ENCODE measurements around the gene ABCC1.
A peak's percentile ranks its signal among the peaks of the same experiment; 100 is the strongest.

ABCC1 gene

DNA sequence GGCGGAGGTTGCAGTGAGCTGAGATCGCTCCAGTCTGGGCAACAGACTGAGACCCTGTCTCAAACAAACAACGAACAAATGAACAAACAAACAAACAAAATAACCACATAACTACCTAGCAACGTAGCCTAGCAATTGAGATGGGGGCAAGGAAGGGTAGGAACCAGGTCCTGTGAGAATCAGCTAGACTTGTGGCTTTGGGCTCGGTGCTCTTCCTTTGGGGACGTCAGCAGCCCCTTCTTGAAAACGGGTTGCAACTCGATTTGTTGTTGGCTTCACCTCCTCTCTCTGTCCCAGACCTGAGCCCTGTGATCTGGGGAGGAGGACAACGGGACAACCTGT is 72.2 kb downstream of the ABCC1 start:
- no peak for DNase-seq

DNA sequence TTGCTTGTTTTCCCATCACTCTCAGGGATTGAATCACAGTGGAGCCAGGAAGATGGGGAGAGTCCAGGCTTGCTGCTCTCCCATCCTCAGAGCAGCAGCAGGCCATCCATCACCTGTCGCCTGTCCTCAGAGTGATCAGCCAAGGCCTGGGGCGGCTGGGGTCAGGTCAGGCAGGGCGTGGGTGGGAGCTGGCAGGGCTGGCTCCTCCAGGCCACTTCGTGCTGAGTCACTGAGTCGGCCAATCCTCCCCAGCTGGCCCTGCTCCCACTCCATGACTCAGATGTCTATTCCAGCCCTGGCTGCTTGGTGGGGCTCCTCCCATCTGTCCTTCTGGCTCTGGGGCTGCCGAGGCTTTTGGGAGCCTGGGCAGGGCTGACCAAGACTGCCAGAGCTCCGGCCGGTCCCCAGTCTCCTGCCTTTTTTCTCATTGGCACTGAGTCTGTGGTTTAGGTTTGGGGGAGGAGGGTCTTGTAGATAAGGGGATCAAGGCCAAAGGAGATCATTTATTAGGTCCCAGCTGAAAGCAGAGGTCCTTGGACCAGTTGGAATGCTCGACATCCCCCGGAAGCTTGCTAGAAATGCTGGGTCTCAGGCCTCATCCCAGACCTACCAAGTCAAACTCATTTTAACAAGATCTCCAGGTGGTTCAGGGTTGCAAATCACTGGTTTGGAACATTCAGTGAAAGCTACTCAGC is 72.7 kb downstream of the ABCC1 start:
- peak; percentile 96 for DNase-seq

DNA sequence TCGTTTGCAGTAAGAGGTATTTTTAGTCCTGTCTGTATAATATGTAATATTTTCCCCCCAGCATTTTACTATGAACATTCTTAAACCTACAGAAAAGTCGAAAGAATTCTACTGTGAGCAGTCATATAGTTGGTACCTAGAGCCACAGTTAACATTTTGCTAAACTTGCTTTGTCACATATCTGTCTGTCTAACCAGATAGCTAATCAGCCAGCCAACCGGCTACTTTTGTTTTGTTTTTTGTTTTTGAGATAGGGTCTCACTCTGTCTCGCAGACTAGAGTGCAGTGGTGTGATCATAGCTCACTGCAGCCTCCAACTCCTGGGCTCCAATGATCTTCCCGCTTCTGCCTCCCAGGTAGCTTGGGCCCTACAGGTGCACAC is 73.3 kb downstream of the ABCC1 start:
- DNase-seq, result no peak

DNA sequence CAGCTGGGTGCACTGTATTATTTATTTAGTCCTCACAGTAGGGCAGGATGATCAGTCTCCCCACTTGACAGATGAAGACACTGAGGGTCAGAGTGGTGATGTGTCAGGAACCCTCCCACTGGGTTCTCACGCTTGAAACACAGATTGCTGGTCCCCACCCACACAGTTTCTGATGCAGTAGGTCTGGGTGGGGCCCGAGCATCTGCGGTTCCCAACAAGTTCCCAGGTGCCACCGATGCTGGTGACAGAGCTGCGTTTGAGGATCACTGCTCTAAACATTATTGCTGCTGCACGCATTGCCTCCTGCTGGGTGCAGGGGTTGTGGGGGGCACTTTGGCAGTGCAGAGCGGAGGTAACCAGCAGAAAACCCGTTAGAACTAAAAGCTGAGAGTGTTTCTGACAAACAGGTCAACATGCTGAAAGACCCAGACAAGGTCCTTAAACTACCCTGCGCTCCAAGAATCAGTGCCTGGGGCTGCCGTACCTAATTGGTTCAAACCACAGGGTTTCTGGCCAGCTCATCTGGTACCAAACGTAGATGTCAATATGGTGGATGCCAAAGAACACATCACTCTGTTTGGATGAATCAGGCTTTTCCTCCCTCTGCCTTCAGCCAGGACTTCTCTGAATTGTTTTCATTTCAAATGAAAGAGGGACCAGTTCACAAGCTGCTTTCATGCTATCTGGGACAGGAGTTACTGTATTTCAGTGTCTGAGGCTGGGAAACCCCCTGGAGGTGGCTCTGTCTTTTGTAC is 76.0 kb downstream of the ABCC1 start:
- peak; percentile 60 for DNase-seq

DNA sequence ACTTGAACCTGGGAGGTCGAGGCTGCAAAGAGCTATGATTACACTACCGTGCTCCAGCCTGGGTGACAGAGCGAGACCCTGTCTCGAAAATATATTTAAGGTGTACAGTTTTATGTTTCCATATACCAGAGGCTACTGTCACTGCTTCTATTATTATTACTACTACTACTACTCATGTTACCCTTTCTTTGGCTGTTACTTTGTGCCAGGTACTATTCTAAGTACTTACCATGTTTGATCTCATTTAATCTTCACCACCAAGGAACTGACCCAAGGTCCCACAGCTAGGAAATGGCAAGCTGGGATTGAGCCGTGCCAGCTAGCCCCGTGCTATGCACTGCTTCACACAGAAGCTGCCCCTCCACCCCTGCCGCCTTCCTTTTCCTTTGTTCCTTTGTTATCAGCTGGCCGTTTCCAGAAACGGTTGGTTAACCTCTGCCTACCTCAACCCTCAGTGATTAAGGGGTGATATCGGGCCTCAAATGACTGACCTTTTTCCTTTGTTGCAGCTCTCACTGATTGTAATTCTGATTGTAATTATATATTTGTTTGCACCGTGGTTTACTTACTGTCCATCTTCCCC is 78.4 kb downstream of the ABCC1 start:
- DNase-seq, result no peak

DNA sequence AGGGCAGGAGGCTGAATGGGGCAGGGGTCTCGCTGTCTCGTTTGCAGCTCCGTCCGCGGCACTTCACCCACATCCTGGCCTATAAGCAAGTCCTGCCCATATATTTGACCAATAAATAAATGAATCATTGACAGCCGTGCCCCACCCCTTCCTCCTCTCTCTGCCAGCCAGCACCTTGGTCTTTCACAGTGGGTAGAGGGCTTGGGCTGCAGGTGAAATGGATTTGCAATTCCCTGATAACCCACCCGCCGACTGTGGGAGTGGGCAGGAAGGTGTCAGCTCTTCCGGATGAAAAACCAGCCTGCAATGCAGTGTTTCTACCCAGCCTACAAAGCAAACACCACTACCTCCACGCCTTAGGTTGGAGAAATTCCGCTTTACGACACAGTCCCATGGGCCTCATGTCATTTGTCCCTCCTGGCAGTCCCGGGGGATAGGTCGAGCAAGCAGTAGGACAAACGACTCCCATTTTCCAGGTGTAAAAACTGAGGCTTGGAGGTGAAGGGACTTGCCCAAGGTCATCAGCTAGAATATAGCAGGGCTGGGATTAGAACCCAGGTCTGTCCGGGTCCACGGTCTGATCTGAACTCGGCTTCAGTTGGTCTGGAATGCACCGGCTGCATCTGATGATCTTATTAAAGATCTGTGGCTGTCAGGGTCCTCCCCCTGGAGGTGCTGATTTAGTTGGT is 79.0 kb downstream of the ABCC1 start:
- no peak for DNase-seq

DNA sequence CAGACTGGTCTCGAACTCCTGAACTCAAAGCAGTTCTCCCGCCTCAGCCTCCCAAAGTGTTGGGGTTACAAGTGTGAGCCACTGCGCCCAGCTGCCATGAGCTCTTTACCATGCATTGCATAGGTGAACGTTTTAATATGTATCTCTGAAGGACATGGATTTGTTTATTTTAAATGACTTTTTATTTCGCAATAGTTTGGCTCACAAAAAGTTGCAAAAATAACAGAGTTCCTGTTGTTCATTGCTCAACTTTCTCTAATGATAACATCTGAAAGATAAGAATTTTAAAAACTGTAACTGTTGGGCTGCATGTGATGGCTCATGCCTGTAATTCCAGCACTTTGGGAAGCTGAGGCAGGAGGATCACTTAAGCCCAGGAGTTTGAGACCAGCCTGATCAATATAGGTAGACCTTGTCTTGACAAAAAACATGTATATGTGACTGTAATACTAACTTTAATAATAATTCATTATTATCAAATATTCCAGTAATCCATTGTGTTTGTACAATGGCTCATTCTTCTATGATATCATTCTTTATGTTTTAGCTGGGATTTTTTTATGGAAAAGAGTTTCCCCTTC is 80.1 kb downstream of the ABCC1 start:
- DNase-seq, result peak; percentile 27

DNA sequence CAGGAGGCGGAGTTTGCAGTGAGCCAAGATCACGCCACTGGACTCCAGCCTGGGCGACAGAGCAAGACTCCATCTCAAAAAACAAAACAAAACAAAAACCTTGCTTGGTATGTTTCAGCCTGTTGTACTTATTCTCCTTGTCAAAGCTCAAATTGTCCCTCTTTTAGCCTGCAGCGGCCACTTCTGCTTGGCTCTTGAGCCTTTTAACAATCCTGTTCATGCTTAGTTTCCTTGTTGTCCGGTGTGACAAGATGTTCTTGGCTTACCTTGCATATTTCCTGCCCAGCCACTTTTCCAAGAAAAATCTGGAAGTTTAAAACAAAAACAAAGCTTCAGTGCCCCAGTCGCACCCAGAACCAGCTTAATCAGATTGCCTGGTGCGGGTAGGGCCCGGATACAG is 81.0 kb downstream of the ABCC1 start:
- no peak for DNase-seq

DNA sequence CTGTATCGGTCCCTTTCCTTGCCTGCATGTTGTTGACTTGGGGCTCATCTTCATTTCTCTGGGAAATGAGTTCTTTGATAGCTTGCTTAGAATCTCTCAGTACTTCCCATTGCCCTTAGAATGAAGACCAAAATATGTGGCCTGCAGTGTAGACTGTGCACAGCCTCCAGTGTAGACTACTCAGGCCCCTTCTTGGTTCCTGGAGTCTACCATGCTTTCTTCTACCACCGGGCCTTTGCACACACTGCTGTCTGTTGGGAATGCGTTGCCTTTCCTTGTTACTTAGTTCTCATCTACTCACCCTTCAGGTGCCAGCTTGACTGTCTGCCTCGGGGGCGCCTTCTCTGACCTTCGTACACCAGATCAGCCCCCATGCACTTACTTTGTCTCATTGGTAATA is 82.0 kb downstream of the ABCC1 start:
- no peak for DNase-seq

DNA sequence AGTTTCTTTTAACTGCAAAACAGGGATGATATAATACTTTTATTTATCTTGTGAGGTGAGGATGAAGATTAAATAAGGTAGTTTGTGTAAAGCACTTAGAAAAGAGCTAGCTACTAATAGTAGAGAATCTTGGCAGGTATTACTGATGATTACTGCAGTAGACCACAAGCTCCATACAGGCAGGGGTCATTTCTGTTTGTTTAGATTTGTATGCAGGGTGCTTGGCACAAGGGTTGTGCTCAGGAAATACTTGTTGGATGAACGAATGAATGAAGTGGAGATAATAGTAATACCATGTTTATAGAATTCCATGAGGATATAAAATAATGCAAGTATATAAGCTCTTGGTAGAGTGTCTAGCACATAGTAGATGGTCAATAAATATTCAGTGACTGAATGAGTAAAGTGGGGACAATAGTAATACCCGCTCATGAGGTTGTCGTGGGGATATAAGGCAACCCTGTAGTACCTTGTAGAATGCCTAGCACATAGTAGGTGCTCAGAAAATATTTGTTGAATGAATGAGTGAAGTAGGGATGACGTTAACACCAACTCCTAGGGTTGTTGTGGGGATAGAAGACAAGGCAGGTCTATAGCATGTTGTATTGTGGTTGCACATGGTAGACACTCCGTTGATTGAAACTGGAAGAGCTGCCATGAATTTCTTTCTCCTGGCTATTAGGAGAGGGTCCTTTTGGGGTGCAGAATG is 83.0 kb downstream of the ABCC1 start:
- DNase-seq, result no peak

DNA sequence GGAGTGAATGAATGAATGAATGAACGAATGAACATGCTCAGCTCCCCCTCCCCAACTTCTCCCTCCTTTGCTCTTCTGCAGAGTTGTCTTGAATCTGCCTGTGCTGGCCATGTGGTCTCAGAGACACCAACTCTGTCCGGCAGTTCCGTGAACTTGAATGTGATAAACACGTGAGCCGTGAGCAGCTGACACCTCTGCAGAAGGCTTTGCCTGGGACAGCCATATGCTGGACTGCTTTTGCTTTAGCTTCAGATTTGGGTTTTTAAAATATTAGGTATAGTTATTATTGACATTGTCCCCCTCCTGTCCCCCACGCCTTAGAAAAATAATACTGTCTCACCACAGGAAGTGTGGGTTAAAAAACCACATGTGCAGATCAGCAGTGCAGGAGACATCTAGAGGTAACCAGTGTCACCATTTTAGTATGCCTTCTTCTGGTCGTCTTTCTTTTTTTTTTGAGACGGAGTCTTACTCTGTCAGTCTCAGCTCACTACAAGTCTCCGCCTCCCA is 83.8 kb downstream of the ABCC1 start:
- DNase-seq, result no peak

DNA sequence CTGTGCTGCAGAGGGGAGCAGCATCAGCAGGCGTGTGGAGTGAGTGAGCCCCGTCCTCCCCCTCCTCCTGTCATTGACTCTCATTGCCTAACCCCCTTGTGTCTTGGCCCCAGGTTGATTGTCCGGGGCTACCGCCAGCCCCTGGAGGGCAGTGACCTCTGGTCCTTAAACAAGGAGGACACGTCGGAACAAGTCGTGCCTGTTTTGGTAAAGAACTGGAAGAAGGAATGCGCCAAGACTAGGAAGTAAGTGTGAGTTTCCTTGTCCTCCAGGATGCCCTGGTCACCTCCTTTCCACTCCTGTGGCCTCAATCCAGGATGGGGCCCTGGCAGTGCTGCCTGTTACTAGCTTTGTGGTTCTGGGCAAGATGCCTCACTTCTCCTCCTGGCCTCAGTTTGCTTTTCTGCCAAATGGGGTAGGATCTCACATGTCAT is 87.0 kb downstream of the ABCC1 start:
- no peak for DNase-seq

DNA sequence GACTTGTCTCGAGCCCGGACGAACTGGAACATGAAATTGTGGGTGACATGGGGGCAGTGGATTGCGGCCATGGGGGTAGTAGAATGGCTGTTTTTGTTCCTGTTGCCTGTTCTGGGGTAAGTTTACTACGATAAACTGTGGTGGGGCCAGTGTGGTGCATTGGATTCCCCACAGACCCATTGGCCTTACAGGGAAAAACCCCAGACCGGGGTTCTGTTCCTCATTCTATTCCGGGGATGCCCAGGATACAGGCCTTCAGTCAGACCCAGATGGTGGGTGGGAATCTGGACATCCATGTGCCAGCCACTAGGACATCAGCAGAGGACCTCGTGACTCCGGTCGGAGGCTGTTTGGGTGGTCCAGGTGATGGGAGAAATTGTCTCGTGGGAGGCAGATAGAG is 88.1 kb downstream of the ABCC1 start:
- no peak for DNase-seq

DNA sequence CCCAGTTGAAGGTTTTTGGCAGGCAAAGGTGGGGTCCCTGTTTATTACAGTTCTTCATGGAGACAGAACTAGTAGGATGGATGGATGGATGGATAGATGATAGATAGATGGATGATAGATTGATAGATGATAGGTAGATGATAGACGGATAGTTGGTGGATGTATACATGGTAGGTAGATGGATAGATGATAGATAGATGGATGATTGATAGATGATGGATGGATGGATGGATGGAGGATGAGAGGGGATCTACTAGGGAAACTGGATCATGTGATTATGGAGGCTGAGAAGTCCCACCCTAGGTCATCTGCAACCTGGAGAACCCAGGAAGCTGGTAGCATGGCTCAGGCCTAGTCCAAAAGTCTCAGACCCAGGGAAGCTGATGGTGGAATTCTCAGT is 88.6 kb downstream of the ABCC1 start:
- DNase-seq, result no peak

DNA sequence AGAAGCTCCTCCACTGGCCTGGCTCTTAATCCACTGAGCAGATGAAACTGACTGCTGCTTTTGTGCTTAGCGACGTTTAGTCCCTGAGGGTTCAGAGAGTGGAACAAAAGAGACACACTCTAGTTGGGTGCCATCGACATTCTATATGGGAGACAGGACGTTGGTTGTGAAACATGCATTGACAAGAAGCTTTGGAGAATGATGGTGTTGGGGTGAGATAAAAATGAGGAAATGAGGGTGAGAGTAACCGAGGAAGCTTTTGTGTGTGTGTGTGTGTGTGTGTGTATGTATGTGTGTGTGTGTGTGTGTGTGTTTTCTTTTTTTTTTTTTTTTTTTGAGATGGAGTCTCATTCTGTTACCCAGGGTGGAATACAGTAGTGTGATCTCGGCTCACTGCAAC is 89.5 kb downstream of the ABCC1 start:
- DNase-seq, result no peak

DNA sequence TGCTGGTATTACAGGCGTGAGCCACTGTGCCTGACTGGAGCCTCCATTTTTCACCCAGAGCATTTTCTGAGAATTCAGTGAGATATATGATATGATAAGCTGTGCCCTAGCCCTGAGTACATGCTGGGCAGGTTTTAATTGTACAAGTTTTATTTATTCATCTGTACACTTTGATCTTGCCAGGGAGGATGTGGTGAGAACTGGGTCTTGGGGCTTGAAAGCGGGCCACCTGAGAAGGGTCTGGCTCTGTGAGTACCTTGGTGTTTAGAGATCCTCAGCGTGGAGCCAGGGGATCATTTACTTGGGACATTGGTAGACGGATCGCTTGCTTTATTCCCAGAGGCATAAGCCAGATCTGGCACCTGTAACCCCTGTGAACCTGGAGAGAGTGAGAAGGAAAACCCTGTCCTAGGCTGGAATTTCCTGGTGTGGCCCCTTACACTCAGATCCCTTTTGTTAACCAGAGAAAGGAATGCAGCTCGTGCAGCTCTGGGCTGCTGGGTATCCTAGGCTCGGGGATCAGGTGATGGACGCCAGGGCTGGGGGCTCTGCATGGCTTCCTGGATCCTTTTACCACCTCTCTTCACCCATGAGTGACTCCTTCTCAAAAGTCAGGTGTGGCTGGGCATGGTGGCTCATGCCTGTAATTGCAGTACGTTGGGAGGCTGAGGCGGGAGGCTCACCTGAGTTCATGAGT is 91.9 kb downstream of the ABCC1 start:
- no peak for DNase-seq

DNA sequence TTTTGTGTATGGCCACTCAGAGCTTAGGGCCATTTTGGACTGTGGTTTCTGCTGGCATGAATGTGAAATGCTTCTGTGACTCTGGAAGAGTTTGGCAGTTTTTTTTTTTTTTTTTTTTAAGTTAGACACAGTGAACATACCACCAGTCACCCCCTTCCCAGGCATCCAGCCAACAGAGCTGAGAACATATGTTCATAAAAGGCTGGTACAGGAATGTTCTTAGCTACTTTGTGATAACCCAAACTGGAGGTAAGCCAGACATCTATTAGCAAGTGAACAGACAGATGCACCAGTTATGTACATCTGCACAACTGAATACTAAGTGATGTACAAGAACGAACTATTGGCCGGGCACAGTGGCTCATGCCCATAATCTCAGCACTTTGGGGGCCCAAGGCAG is 92.7 kb downstream of the ABCC1 start:
- DNase-seq, result peak; percentile 10

DNA sequence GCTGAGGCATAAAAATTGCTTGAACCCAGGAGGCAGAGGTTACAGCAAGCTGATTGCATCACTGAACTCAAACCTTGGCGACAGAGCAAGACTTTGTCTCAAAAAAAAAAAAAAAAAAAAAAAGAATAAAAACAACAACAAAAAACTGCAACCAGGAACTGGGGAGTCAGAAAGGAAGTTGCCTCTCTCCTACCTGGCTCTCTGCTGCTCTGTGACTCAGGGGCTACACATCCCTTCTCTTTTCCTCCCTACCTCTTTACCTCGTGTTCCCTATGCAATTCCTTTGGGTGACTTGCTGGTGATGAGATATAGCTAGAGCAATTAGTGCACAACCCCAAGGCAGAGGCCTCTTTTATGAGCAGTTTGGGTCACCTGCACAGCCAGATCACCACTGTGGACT is 95.9 kb downstream of the ABCC1 start:
- DNase-seq, result no peak

DNA sequence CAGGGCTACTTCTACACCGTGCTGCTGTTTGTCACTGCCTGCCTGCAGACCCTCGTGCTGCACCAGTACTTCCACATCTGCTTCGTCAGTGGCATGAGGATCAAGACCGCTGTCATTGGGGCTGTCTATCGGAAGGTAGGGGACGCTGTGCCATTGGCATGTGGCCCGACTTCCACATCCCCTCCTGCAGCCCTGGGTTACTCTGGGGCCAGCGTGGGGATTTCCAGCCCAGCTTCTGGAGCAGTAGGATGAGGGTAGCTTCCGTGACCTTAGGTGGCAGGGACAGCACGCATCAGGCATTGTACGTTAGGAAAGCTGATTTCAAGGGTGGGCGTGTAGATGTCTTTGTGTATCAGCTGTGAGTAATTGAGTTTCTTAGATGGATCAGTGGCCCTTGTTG is 96.5 kb downstream of the ABCC1 start:
- no peak for DNase-seq

DNA sequence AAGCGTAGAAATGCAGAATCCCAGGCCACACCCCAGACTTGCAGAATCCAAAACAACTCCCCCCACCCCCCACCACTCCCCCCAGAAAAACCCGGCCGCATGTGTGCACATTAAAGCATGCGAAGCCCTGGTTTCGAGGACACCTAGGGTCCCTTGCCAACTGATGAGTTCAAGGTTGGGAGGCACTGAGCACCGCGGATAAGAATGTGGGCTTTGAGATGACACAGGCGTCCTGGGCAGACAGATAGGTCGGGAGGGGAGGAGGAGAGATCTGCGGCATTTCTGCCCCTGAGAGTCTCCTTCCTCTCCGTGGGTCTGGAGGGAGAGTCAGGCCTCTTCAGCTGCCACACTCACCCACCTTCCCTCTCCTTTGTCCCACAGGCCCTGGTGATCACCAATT is 98.3 kb downstream of the ABCC1 start:
- no peak for DNase-seq

DNA sequence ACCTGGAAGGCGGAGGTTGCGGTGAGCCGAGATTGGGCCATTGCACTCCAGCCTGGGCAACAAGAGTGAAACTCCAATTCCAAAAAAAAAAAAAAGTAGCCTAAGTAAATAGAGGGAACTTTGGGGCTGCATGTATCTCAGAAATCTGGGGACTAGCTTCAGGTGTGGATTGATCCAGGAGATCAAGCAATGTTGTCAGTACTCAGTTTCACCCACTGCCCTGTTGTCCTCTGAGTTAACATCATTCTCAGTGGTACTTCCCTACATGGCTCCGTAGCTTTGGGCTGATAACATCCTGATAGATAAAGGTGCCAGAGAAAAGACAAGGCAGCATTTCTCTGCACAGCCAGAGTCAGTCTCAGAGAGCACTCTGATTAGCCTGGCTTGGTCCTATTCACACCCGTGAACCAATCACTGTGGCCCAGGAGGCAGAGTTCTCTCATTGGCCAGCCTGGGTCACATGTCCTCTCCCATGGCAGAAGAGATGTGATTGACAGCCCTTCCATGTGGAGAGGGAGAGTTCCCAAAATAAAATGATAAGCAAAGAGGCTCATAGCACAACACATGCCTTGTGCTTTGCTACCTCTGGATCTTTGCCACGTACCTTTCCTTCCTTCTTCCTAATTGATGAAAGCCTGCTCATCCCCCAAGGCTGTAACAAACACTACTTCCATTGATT is 99.6 kb downstream of the ABCC1 start:
- no peak for DNase-seq

All from HCEC 1CT (cell line).